Ascending aorta (tissue), 2 donors: Measurements from ENCODE around the gene EP400. TPM values are rescaled to one million over a fixed set of nuclear protein-coding genes. Genes with fewer than 3 reads are reported as not detected.

Experiments used
- DNase-seq, 2 donors: peaks; one replicate each; pipeline ENCODE4 v3.0.0-alpha.2; 2019; ENCODE audit warnings: low spot score in 2 of 2
- H3K27ac ChIP-seq, 2 donors: fragments of 200-600 bp; sonication (generic); one replicate each; pipeline ENCODE4 v1.5.1; 2016 to 2017; ENCODE audit warnings: mild to moderate bottlenecking in 1 of 2
- H3K27me3 ChIP-seq: fragments of 200-600 bp; sonication (generic); one replicate; pipeline ENCODE4 v1.5.1; 2017
- H3K36me3 ChIP-seq, 2 donors: fragments of 200-600 bp; sonication (generic); one replicate each; pipeline ENCODE4 v1.5.1; 2016
- H3K4me1 ChIP-seq, 2 donors: fragments of 200-600 bp; sonication (generic); one replicate each; pipeline ENCODE4 v1.5.1; 2016 to 2017; ENCODE audit warnings: mild to moderate bottlenecking in 1 of 2
- H3K4me3 ChIP-seq, 2 donors: fragments of 200-600 bp; sonication (generic); one replicate each; pipeline ENCODE4 v1.5.1; 2016 to 2017; ENCODE audit warnings: mild to moderate bottlenecking in 1 of 2
- H3K9me3 ChIP-seq, 2 donors: fragments of 200-600 bp; sonication (generic); one replicate each; pipeline ENCODE4 v1.5.1; 2016
- CTCF ChIP-seq, 3 experiments: fragments of 200-600 bp in 2 of 3; fragments of 450-650 bp in 1 of 3; sonication (generic) in 2 of 3; IDR thresholded peaks; one replicate each; pipeline ENCODE4 v1.5.1; 2016 to 2019; ENCODE audit warnings: antibody characterized with exemption in 3 of 3, mild to moderate bottlenecking in 1 of 3, moderate library complexity in 1 of 3
- intact Hi-C: fragments of 100-400 bp; cut with DNase I; formaldehyde crosslinking; loops from one replicate; pipeline ENCODE4 v1.15.1; 2023
- total RNA-seq: library from RNA; depleted of rRNA; stranded (reverse); fragments of >200 nt; gene quantifications from one replicate; pipeline ENCODE4 v1.1.0, GENCODE V29; 2016

Gene EP400
- total RNA-seq, 1 donor from 2014 or later: 23.3 TPM

- Histone ChIP-seq H3K9me3 (no peaks in the 10 kb centered on the region), H3K27ac (no peak overlapping the region), H3K27me3 (no peaks in the 10 kb centered on the region), H3K4me1 (no peaks in the 10 kb centered on the region), H3K4me3 (no peak overlapping the region), H3K36me3 (peaks cover 54 to 92% of the 10 kb centered on the region in 2 donors)
- intact Hi-C loops: no loop called here
- TF ChIP-seq CTCF (IDR thresholded peaks at IDR 0.05): no peak
- no peak for DNase-seq
Measured at GRCh38 chr12:131987552-131987951, 37.8 kb downstream of the EP400 start.

- no peaks in the 10 kb centered on the region for H3K27me3 ChIP-seq
Measured at GRCh38 chr12:131988054-131988796, 38.5 kb downstream of the EP400 start.

GRCh38 chr12:131989021-131989420 lies 39.3 kb downstream of the EP400 start:
- TF ChIP-seq CTCF (IDR thresholded peaks at IDR 0.05): no peak
- Histone ChIP-seq H3K9me3 (no peaks in the 10 kb centered on the region), H3K27ac (no peak overlapping the region), H3K4me1 (no peaks in the 10 kb centered on the region), H3K27me3 (no peaks in the 10 kb centered on the region), H3K4me3 (no peak overlapping the region), H3K36me3 (peaks cover 62 to 93% of the 10 kb centered on the region in 2 donors)
- DNase-seq: no peak
- intact Hi-C loops: no loop called here

More at GRCh38 chr12:131988054-131988796, 38.5 kb downstream of the EP400 start:
- H3K4me3 ChIP-seq: no peak overlapping the region
- peaks cover 55 to 92% of the 10 kb centered on the region in 2 donors for H3K36me3 ChIP-seq
- DNase-seq: no peak
- H3K9me3 ChIP-seq: no peaks in the 10 kb centered on the region
- no peaks in the 10 kb centered on the region for H3K4me1 ChIP-seq
- no peak for TF ChIP-seq CTCF (IDR thresholded peaks at IDR 0.05)
- no peak overlapping the region for H3K27ac ChIP-seq
- intact Hi-C loops: no loop called here

GRCh38 chr12:131990066-131990979 lies 40.6 kb downstream of the EP400 start:
- no peak overlapping the region for H3K4me3 ChIP-seq
- no peaks in the 10 kb centered on the region for H3K27me3 ChIP-seq
- no peak for TF ChIP-seq CTCF (IDR thresholded peaks at IDR 0.05)
- DNase-seq: no peak
- intact Hi-C loops: no loop called here
- H3K36me3 ChIP-seq: peaks cover 68 to 95% of the 10 kb centered on the region in 2 donors
- H3K9me3 ChIP-seq: no peaks in the 10 kb centered on the region
- no peaks in the 10 kb centered on the region for H3K4me1 ChIP-seq
- no peak overlapping the region for H3K27ac ChIP-seq

GRCh38 chr12:131990980-131991305 lies 41.2 kb downstream of the EP400 start:
- intact Hi-C loops: no loop called here
- no peak for DNase-seq
- peaks cover 65 to 95% of the 10 kb centered on the region in 2 donors for H3K36me3 ChIP-seq
- no peaks in the 10 kb centered on the region for H3K9me3 ChIP-seq
- H3K27ac ChIP-seq: no peak overlapping the region
- no peaks in the 10 kb centered on the region for H3K27me3 ChIP-seq
- no peaks in the 10 kb centered on the region for H3K4me1 ChIP-seq
- H3K4me3 ChIP-seq: no peak overlapping the region
- no peak for TF ChIP-seq CTCF (IDR thresholded peaks at IDR 0.05)
